WTC11 (cell line): ENCODE measurements around the gene ATP11A.

Experiments used
- ARID4B ChIP-seq: sonication (generic); formaldehyde crosslinking; IDR thresholded peaks from 2 replicates; pipeline ENCODE4 v1.8.0; 2023; ENCODE audit warnings: missing genetic modification reagents, mild to moderate bottlenecking, borderline replicate concordance
- ATF3 ChIP-seq: sonication (generic); formaldehyde crosslinking; conservative IDR thresholded peaks from 2 replicates; pipeline ENCODE4 v1.8.1; 2022; ENCODE audit warnings: mild to moderate bottlenecking, missing genetic modification reagents
- CTCF ChIP-seq: fragments of 200-600 bp; IDR thresholded peaks from 2 replicates; pipeline ENCODE4 v1.8.0; 2022; ENCODE audit warnings: antibody characterized with exemption
- MAX ChIP-seq: sonication (generic); formaldehyde crosslinking; IDR thresholded peaks from 2 replicates; pipeline ENCODE4 v1.8.0; 2022; ENCODE audit warnings: mild to moderate bottlenecking, missing genetic modification reagents
- NR3C1 ChIP-seq: sonication (generic); formaldehyde crosslinking; conservative IDR thresholded peaks from 2 replicates; pipeline ENCODE4 v1.8.1; 2023; ENCODE audit warnings: low read depth, mild to moderate bottlenecking, missing genetic modification reagents
- RELA ChIP-seq: sonication (generic); formaldehyde crosslinking; IDR thresholded peaks from 2 replicates; pipeline ENCODE4 v1.8.1; 2022; ENCODE audit warnings: missing genetic modification reagents, mild to moderate bottlenecking, borderline replicate concordance
- USF1 ChIP-seq: sonication (generic); formaldehyde crosslinking; IDR thresholded peaks from 2 replicates; pipeline ENCODE4 v1.8.0; 2022; ENCODE audit warnings: mild to moderate bottlenecking, missing genetic modification reagents
- ZMAT4 ChIP-seq: fragments of 250-450 bp; sonication (Bioruptor Pico); IDR thresholded peaks from 2 replicates; pipeline ENCODE4 v1.9.0; 2021; ENCODE audit warnings: mild to moderate bottlenecking
- ZNF219 ChIP-seq: sonication (generic); formaldehyde crosslinking; IDR thresholded peaks from 2 replicates; pipeline ENCODE4 v1.8.0; 2023; ENCODE audit warnings: missing genetic modification reagents, mild to moderate bottlenecking, borderline replicate concordance

GRCh38 chr13:112774829-112775565 lies 85.2 kb downstream of the ATP11A start:
- TF ChIP-seq RELA (CRISPR knock-in tag) (no peak), ARID4B (CRISPR knock-in tag) (no peak), CTCF (no peak), MAX (no peak), ZMAT4 (CRISPR knock-in tag) (no peak), NR3C1 (CRISPR knock-in tag) (no peak), ZNF219 (CRISPR knock-in tag) (no peak), USF1 (CRISPR knock-in tag) (no peak), ATF3 (no peak)
